HG02610 (cell line): Measurements from ENCODE around the gene KLF13.

Experiments
- ATAC-seq: cut with Tn5 transposase; IDR thresholded peaks from one replicate; pipeline ENCODE4 v1.9.1; 2021; ENCODE audit warnings: mild to moderate bottlenecking, moderate library complexity; ENCODE audit not compliant: unreplicated experiment

KLF13 gene

DNA sequence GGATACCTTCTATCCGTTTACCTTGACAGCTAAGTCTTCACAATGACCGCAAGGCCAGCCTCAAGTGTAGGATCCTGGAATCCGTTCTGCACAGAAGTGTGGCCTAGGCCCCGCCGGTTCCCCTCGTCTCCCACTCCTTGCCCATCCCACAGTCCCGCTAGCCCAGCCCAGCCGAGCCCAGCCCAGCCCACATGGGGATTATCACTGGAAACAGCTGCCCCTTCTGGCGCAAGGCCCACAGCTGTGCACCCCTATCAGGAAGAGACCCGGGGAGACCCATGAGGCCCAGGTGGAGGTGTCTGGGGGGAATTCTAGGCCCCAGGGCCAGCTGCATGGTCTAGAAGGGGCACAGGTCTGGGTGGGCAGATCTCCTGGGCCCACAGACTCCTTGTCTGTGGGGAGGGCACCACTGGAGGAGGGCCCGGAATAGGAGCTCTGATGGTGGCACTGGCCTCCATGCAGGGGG lies 27.9 kb upstream of the KLF13 start:
- ATAC-seq, result no peak

DNA sequence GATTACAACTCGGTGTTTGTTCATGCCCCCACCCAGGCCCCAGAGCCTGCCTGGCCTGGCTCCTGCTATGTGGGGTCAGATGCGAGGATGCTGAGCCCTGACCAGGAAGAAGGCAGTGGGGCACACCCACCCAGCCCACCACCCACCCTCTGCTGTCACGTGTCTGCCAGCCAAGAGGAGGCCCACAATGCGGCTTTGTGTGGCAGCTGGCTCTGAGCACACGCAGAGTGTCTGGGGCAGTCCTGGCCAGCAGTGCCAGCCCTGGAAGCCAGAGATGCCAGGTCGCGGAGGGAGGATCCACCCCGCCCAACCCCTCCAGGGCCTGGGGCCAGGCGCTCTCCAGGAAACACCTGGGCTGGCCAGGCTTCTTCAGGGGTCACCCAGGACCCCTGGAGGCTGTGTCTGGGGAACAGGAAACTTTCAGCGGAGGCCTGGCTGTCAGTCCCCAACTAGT lies 26.4 kb upstream of the KLF13 start:
- no peak for ATAC-seq

DNA sequence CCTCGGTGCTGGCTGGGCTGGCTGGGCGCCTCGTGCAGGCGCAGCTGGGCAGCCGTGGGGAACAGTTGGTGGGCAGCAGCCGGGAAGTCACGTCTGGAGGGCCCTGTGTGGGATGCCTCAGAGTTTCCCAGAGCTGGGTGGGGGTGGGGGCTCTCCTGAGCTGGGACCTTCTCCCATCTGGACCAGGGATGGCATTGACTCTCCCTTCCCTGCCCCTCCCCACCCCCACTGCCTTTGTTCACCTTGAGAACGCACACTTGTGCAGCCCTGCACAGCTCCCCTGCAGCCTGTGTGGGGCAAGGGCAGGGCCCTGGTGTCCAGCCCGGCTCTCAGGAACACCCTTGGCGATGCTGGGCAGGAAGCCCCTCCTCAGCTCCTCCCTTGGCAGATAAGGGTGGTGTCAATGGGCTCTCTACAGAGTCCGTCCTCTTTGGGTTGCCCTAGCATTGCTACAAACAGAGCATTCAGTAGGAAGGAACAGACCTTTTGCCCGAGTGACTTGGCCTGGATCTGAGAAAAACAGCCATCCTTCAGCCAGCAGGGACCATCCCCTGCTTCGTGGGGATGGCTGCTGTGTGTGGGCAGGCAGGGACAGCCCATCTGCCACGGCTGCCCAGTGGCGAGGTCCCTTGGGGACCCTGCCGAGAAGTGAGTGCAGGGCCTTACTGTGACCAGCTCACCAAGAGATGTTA lies 25.5 kb upstream of the KLF13 start:
- no peak for ATAC-seq

DNA sequence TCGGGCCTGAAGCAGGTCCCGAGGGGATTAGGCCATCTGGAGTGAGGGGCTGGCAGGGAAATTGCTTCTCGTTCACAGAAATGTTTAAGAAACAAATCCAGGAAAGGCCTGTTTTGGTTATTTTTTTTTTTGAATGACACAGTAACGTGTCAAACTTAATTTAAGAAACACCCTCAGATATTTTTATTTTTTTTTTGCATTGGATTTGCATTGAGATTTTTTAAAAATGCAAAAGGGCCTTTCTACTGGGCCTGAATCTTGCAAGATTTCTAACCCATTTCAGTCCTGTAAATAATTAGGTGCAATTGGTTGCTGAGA lies 25.0 kb upstream of the KLF13 start:
- ATAC-seq, result no peak

DNA sequence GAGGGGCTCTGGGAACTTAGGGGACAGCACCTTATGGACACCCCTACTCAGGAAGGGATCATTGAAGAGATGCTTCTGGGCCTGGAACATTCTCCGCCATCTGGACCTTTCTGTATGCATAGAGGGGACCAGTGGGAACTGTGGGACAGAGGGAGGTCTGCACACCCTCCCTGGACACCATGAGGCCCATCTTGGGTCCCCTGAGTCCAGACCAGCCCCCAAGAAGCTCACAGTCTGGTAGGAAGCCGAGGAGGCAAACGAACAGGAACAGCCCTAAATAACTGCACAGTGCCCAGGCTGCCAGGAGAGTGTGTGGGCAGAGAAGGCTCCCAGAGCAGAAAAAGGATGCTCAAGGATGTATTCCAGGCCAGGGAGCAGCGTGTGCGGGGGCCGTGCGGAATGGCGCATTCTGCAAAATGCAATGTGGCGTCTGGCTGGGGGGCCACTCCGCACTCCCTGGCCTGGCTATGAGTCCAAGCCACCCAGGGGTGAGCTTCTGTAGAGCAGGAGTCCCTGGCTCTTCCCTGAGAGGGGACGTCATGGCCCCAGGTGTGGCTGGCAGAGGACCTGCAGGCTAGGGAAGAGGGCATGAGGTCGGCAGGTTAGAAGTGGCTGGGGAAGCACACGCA lies 24.5 kb upstream of the KLF13 start:
- no peak for ATAC-seq

DNA sequence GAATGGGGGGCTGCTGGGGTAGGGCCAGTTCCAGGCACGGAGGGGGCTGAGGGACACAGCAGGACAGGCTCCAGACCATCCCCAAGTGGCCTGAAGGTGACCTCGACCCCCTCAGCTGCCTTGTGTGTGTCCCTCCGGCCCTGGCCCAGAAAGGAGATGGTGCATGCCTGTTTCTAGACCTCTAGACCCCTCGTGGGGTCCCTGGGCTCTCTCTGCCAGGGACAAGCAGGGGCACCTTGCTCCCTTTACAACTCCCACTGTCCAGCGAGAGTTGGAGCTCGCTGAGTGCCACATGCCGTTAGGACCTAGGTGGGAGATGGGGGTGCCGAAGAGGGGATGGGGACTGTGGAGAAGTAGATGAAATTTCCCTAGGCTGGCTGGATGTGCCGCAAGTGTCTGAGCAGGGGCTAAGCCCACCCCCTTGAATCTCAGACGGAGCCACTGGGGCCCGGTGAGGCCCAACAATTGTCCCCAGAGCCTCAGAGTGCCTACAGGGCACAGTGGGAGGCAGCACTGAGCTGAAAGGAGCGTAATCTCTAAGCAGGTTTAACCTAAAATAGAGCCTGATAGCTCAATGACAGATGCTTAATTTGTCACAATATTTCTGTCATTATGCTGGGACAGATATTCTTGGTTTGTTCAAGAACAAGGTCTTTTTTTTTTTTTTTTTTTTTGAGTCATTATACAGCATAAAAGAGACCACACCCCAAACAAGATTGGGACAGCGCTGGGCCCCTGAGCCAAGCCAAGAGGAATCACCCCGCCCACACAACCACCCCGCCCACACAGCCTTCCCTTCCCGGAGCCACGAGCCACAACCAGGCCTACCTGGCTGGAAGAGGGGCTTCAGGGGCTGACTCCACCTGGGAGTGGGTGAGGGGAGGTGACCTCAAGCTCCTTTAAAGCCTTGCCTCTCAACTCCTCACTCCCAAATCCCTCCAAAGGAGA lies 23.6 kb upstream of the KLF13 start:
- ATAC-seq, result no peak

DNA sequence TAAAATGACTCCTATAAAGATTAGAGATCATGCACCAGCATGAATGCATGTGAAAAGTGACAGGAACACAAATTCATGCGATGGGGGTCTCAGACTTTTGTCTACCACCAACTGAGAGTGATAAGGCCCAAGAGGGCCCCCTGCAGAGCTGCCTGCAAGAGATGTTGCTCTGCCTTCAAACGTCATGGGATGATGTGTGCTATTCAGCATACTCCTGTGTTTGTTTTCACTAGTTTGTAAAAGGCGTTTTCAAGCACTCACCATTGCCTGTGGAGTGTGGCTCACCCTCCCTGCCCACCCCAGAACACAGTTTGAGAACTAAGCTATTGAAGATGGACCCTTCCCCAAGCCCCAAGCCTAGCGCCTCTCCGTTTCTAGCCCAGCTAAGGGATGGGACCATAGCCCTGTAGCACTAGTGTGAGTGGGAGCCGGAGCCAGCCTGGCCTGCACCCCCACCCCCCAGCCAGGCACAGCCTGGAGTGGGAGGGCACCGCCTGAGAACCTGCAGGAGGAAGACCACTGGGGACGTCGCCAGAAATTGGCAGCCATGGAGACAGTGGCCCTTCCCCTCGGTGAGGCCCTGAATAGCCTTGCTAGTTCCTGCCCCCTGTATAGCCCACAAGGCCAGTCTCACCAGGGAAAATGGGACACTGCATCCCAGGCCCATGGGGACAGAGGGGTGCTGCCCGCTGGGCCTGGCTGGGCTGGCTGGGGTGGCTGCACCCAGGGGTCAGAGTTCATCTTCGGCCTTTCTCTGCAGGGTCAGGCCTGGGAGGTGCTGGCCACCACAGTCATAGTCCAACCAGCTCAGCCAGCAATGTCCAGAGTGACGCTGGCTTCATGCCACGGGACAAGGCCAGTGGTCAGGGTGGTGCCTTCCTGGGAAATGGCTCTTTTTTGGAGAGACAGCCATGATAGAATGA lies 22.6 kb upstream of the KLF13 start:
- no peak for ATAC-seq

DNA sequence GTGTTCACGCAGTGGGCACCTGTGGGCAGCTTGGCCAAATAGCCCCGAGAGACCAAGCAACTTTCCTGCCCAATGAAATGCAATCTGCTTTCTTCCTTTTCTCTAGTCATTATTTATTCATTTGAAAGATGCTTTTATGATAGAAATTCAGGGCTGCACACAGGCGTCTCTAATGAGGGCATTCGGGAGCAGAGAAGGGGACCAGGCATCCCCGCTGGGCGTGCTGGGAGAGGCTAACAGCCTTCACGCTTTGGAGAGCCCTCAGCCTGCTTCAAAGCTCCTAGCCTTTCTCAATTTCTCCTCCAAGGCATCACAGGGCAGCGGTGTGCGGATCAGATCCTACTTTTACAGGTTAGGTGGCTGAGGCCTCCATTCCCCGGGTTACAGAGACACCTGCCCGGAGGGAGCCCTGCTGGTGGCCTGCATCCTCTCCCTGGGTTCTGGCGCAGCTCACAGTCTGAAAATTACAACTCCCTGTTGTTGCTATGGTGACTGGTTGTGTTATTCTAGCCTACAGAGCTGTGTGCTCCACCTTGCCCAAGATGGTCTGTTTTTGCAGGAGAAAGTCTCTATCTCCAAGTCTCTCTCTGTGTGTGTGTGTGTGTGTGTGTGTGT lies 21.8 kb upstream of the KLF13 start:
- ATAC-seq, result no peak

DNA sequence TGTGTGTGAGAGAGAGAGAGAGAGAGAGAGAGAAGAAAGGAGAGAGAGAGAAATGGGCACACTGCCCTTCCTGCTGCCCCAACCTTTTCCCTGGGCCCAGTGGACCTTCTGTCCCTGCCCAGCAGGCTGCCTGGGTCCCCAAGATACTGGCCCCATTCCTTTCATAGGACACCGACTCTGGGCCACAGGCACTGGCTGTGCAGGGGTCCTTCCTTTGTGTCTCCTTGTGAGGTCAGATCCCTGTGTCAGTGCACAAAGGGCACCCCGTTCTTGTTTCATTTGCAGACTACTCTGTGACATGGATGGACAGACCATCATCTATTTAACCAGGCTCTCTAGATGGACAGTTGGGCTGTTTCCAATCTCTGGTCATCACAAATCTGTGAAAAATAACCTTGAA lies 21.3 kb upstream of the KLF13 start:
- ATAC-seq, result no peak

DNA sequence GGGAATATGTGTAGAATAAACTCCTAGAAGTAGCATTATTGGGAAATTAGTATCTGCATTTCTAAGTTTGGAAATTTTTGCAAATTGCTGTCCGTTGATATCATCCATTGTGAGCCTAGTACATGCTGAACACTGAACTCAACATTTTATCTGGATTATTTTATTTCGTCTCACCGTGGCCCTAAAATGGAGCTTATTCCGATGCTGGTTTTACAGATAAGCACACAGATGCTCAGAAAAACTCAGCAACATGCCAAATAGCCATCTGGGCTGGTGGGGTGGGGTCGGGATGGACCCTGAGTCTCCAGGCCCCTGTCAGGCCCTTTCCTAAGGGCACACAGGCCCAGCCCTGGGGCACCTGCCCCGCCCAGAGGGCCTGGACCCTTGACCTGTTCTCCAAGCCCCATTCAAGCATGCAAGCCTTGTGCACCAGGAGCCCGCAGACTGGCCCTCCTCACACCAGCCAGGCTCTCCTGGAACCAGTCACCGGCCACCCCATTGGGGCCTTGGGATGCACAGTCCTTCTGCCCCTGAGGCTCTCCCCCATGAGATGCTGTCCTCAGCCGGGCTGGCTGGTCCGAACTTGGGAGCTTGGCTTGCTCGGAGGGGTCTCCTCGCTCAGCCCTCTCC lies 20.7 kb upstream of the KLF13 start:
- no peak for ATAC-seq

DNA sequence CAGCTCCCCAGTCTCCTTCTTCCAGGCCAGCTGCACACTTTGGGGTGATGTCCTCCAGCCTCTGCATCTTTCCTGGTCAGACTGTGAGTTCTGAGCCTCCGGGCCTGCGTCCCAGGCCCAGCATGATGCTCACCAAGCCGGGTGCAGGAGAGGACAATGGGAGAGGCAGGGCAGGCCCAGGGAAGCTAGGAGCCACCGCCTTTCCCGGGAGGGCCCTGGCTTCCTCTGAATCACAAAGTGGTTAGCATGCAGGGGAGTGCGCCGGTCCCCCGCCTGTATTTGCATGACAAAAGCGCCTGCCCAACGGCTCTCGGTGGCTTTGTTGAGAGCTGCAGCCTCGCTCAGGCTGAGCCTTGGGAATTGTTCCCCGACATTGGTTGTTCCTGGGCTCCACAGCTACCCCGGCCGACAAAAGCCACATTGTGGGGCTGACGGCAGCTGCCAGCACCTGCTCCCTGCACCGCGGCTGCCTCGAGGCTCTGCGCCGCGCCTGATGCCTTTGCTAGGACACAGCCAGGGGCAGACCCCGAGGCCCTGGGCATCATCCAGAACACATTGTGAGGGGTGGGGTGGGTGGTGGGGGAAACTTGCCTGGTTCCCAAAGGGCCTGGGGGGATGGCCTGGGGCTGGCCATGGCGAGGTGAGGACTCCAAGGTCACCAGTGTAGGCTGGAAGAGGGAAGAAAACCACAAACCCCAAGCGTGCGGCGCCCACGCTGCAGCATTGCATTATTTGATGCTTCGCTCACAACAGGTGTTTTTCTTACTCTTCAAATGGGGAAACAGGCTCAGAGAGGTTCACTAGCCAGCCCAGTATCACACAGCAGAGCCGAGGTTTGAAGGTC lies 20.0 kb upstream of the KLF13 start:
- no peak for ATAC-seq

DNA sequence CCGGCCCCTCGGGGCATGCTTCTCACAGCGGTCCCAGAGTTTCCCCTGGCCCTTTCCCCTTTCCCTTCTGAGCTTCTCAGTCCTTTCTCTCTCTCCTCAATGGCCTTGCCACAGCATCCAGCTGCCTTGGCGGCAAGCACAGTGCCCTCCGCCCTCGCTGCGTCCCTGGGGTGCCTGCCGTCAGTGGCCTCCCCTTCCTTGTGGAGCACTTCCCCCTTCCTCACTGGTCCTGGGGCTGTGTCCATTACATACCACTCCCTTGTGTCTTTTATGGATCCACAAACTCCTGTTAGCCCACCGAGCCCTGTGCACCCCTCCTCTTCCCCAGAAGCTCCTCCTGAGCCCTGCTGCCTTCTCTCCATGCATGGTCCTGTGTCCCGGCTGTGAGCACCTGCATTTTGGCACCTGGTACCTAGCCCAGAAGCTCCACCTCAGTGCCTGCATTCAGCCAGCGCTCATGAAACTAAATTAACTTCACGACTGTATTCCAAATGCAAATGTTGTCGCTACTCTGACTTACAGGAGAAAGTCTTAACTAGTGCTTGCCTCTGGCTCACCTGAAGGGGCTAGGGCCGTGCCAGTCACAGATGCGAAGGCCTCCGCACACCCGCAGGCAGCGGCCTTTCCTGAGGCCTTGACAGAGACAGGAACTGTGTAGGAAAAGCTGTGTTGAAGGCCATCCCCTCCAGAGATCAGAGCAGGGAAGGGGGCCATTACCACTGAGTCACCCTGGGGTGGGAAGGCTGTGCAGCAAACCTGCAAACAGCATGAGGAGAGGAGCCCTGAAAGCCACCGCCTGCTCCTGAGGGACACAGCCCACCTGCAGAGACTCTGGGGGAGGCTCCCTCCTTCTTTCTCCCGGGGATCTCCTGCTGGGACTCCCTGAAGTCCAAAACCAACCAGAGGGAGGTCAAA lies 19.1 kb upstream of the KLF13 start:
- no peak for ATAC-seq

DNA sequence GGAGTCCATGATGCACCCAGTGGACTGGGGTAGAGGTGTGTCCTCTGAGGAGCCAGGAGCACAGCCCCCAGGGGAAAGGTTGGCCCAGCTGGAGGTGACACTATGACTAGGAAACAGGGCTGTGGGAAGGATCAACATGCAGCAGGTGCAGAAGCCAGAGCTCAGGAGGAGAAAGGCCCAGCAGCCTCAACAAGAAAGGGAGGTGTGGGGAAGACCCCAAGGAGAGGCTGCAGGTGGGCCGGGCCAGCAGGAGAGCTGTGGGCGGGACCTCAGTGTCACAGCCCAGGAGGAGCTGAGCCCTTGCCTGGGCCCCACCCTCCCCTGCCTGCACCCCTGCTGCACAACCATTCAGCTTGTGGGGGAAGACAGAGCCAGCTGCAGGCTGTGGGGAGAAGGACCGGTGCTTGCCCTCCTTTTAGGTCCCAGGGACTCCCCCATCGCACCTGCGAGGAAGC lies 18.4 kb upstream of the KLF13 start:
- no peak for ATAC-seq

DNA sequence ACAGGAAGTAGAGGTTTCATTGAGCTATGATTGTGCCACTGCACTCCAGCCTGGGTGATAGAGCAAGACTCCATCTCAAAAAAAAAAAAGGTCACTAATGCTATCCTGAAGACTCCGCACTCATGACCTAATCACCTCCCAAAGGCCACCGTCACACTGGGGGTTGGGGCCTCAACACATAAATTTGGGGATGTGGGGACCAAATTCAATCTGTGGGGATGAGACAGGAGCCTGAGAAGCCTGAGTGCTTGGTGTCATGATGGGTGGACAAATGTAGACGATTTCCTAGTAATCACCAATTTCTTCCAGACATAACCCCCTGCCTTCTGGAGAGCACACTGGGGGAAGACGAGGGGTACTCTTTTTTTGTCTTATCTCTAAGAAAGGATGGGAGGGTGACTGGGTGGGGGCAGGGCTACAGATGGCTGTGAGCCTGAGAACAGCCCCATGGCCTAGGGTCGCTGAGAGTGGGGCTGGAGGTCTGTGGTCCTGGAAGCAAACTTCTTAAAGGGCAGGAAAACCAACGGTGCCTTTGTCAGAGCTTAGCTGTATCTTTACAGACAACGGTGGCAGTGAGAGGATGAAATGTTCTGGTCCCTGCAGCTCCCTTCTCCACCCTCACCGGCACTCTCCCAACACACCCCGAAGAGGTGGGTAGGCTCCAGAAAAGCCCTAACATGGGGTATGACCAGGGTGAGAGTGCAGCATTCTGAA lies 16.6 kb upstream of the KLF13 start:
- no peak for ATAC-seq

DNA sequence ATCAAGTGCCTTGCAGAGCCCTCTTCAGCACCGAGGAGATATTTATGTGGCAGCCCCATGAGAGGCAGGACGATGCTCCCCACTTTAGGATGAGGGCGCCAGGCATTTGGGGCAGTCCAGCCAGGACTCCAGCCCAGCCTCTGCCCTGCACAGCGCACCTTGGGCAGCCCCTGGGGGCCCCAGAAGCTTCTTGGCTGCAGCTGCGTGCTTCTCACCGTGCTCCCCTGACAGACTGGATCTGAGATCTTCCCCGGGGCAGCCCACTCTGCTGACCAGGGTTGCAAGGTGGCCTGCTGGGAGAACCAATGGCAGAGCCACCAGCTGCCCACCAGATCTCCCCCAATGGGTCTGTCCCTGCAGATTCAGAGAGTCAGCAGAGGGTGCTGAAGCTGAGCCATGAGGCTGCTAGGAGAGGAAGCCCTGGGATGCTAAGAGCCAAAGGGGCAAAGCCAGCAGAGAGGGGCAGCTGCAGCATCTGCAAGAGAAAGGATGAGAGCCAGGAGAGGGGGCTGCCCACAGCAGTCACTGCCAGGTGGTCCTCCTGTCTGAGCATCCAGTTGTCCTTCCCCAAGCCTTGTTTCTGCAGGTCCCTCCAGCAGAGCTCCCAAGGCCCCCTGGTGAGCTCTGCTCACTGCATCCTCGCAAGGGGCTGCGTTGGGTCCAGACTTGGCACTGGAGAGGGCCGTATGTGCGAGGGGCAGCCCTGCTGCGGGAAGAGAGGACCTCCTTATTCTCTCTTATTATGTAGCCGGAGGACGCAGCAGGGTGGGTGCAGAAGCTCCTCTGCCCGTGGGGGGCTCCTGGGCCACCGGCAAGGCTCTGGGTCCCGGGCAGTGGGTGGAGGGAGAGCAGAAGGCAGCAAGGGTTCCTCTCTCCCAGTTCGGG lies 14.7 kb upstream of the KLF13 start:
- no peak for ATAC-seq

DNA sequence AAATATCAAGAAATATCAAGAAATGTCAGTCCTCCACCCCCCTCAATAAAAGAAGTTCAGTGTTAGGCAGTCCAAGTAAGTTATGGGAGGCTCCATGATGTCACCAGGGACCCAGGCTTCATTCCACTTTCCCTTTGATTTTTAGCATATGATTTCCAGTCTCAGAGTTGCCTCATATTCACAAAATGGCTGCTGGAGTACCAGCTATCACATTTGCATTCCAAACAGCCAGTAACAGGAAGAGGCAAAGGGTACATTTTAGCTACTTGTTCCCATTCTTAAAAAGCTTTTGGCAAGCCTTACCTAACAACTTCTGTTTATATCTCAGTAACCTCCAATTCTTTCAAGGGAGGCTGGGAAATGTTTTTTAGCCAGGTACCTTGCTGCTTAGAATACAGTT lies 13.4 kb upstream of the KLF13 start:
- ATAC-seq, result no peak
